ENCODE results near the gene TFAP2C. TPM values are rescaled to one million over a fixed set of nuclear protein-coding genes. Genes with fewer than 3 reads are reported as not detected.
"Not testable (repeated sequence)": the region's sequence is repeated elsewhere in the genome, so short reads cannot be mapped to it uniquely, and the experiment has no call there.

Gene TFAP2C
- total RNA-seq, 2 donors from 2014 or later: 0.23 to 0.38 TPM

- intact Hi-C loops (cut with DNase I): no loop called here
- no peak for DNase-seq (ENCODE audit: low spot score)
These were observed 5.2 kb downstream of the TFAP2C start for GRCh38 chr20:56634307-56634706.

DNA sequence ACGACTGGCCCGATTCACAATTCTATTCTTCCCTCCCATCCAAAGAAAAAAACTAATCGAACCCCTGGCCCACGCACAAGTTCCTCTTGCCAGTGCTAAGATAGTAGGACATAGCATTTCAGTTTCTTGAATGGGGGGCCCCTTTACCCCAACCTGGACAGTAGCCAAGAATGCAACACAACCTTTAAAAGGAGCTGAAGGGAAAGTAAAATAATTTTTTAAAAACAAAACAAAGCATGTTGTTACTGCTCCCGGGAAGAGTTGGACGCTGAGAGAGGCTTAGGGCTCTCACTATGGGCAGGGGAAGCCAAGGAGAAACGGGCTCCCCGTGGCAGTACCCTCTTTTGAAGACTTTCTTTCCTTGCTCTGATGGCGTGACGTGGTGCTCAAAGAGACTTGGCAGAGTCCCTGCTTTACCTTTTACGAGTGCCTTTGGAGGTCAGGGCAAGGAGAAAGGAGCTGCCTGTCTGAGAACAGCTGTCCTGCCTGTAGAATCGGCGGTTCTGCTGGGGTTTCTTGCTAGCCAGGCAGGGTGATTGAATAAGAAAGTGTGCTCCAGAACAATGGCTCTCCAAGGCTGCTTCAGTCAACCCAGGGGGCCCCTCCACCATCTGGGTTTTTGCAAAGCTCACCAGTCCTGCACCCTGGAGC, 5.8 kb downstream of the TFAP2C start:
- DNase-seq (ENCODE audit: low spot score): no peak
- intact Hi-C loops (cut with DNase I): no loop called here

DNA sequence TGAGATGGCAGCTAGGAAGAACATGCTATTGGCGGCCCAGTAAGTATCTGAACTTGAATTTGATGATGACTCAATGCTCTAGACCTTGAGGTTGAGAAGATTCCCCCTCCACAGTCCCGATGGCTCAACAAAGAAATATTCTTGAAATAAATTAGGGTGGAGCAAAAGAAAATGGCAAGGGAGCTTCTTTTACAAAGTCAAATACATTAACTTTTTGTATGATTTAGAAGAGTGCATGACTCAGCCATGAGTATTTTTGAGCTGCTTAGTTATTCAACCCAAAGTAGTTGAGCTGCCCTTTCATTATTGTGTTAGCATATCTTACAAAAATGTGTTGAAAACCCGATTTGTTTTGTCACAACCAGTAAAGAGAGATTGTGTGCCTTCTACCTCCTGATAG, 7.6 kb downstream of the TFAP2C start:
- intact Hi-C loops (cut with DNase I): no loop called here
- no peak for DNase-seq (ENCODE audit: low spot score)

DNA sequence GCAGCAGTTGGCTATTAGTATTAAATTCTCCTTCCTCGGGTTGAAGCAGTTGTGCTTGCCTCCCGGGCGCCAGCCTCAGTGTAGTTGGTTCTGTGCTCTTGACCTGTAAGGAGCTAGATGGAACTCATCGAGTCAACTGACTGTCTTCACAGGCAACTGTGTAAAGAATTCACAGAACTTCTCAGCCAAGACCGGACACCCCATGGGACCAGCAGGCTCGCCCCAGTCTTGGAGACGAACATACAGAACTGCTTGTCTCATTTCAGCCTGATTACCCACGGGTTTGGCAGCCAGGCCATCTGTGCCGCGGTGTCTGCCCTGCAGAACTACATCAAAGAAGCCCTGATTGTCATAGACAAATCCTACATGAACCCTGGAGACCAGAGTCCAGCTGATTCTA, 8.5 kb downstream of the TFAP2C start:
- intact Hi-C loops (cut with DNase I): no loop called here

GRCh38 chr20:56646599-56646998, 17.5 kb downstream of the TFAP2C start:
- no peak for DNase-seq (ENCODE audit: low spot score)
- intact Hi-C loops (cut with DNase I): no loop called here

More for the DNA sequence above, 8.5 kb downstream of the TFAP2C start:
- DNase-seq (ENCODE audit: low spot score): no peak

- intact Hi-C loops (cut with DNase I): no loop called here
- DNase-seq (ENCODE audit: low spot score): no peak
These were observed 24.1 kb downstream of the TFAP2C start for GRCh38 chr20:56653211-56653610.

GRCh38 chr20:56656632-56657031, 27.5 kb downstream of the TFAP2C start:
- intact Hi-C loops (cut with DNase I): no loop called here
- no peak for DNase-seq (ENCODE audit: low spot score)

DNA sequence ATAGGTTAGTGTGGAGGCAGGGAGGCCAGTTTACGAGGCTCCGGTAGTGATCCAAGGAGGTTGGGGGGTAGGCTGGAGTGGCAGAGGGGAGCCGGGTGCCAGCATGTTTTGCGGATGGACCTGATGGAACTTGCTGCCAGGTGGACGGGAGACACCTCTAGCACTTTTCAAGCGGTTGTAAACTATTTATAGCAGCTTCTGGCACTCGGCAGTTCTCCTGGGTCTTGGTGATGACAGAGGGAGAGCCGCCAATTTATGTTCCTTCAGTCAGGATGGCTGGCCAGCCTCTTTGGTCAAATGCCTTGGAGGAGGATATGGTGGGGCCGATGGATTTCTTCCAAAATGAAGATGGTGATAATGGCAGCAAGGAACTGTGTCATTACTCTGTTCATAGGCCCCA, 28.8 kb downstream of the TFAP2C start:
- no peak for DNase-seq (ENCODE audit: low spot score)
- intact Hi-C loops (cut with DNase I): no loop called here

- intact Hi-C loops (cut with DNase I); DNase-seq (ENCODE audit: low spot score): not testable (repeated sequence)
These were observed 29.3 kb downstream of the TFAP2C start for GRCh38 chr20:56658341-56658947.

DNA sequence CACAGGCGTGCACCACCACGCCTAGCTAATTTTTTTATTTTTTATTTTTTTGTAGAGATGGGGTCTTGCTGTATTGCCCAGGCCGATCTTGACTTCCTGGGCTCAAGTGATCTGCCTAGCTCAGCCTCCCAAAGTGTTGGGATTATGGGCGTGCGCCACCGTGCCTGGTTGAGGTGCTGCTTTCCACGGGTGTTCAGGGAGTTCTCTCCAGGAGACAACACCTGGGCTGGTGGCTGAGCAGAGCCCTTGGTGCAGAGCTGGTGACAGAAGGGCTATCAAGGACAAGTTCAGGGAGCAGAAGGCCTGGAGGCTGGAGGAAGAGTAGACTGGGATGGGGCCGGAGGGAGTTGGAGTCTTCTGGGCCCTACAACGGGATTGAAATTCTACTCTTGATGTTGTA, 34.6 kb downstream of the TFAP2C start:
- intact Hi-C loops (cut with DNase I): no loop called here
- DNase-seq (ENCODE audit: low spot score): no peak

GRCh38 chr20:56664796-56665195, 35.7 kb downstream of the TFAP2C start:
- intact Hi-C loops (cut with DNase I): no loop called here
- DNase-seq (ENCODE audit: low spot score): no peak

GRCh38 chr20:56665806-56666205, 36.7 kb downstream of the TFAP2C start:
- DNase-seq (ENCODE audit: low spot score): no peak
- intact Hi-C loops (cut with DNase I): no loop called here

- no peak for DNase-seq (ENCODE audit: low spot score)
- intact Hi-C loops (cut with DNase I): no loop called here
These were observed 44.3 kb downstream of the TFAP2C start for GRCh38 chr20:56673450-56673849.

DNA sequence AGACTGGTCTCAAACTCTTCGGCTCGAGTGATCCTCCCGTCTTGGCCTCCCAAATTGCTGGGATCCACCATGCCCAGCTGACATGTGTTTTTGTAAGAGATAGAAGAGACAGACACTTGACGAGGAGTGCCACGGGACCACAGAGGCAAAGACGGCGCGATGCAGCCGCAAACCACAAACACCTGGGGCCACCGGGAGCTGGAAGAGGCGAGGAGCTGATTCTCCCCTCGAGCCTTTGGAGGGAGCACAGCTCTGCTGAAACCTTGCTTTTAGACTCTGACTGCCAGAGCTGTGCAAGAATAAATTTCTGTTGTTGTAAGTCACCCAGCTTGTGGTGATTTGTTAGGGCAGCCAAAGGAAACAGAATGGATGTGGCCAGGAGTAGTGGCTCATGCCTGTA, 46.9 kb downstream of the TFAP2C start:
- intact Hi-C loops (cut with DNase I): no loop called here
- DNase-seq (ENCODE audit: low spot score): no peak

- intact Hi-C loops (cut with DNase I): no loop called here
- DNase-seq (ENCODE audit: low spot score): no peak
These were observed 47.6 kb downstream of the TFAP2C start for GRCh38 chr20:56676679-56677078.

- intact Hi-C loops (cut with DNase I): no loop called here
These were observed 54.2 kb downstream of the TFAP2C start for GRCh38 chr20:56683077-56683865.

GRCh38 chr20:56685879-56686278, 56.8 kb downstream of the TFAP2C start:
- no peak for DNase-seq (ENCODE audit: low spot score)
- intact Hi-C loops (cut with DNase I): no loop called here

More at GRCh38 chr20:56683077-56683865, 54.2 kb downstream of the TFAP2C start:
- no peak for DNase-seq (ENCODE audit: low spot score)

DNA sequence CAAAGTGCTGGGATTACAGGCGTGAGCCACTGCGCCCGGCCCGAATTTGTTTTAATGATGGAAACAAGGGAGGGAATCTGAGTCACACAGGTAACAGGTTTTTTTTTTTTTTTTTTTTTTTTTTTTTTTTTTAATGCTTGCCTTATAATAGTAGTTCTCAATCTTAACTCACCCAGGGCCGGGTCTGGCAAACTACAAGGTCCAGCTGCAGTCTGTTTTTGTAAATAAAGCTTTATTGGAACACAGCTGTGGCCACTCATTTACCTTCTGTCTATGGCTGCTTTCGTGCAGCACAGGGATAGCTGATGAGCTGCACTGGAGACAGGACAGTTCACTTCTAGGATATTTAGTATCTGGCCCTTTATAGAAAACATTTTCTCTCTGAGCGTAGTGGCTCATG, 58.0 kb downstream of the TFAP2C start:
- no peak for DNase-seq (ENCODE audit: low spot score)
- intact Hi-C loops (cut with DNase I): no loop called here

- DNase-seq (ENCODE audit: low spot score): no peak
- intact Hi-C loops (cut with DNase I): no loop called here
These were observed 59.0 kb downstream of the TFAP2C start for GRCh38 chr20:56688106-56688505.
